Body of pancreas (tissue), 4 donors: ENCODE measurements around the gene MAPK14.

Experiments
- POLR2A ChIP-seq, 3 donors: fragments of 450-650 bp; IDR thresholded peaks; one replicate each; pipeline ENCODE4 v1.6.1; 2016; ENCODE audit warnings: antibody characterized with exemption in 3 of 3, mild to moderate bottlenecking in 2 of 3
- TF ChIP-seq, protein P1 (sequence below), 7 experiments: fragments of 450-650 bp in 4 of 7; fragments of 200-600 bp in 3 of 7; sonication (generic) in 3 of 7; IDR thresholded peaks; one replicate each; pipeline ENCODE4 v1.5.1; 2016 to 2019; ENCODE audit warnings: antibody characterized with exemption in 7 of 7

DNA sequence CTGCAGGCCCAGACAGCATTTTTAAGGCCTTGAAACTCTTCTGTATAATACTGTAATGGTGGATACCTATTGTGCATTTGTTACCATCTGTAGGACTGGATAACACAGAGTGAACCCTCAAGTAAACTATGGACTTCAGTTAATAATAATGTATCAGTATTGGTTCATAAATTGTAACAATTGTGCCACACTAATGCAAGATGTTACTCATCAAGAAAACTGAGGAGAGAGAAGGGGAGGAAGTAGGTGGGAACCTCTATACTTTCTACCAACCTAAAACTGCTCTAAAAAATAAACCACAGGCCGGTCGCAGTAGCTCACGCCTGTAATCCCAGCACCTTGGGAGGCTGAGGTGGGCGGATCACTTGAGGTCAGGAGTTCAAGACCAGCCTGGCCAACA, 113.5 kb downstream of the MAPK14 start:
- TF ChIP-seq, protein P1, sequence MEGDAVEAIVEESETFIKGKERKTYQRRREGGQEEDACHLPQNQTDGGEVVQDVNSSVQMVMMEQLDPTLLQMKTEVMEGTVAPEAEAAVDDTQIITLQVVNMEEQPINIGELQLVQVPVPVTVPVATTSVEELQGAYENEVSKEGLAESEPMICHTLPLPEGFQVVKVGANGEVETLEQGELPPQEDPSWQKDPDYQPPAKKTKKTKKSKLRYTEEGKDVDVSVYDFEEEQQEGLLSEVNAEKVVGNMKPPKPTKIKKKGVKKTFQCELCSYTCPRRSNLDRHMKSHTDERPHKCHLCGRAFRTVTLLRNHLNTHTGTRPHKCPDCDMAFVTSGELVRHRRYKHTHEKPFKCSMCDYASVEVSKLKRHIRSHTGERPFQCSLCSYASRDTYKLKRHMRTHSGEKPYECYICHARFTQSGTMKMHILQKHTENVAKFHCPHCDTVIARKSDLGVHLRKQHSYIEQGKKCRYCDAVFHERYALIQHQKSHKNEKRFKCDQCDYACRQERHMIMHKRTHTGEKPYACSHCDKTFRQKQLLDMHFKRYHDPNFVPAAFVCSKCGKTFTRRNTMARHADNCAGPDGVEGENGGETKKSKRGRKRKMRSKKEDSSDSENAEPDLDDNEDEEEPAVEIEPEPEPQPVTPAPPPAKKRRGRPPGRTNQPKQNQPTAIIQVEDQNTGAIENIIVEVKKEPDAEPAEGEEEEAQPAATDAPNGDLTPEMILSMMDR (IDR thresholded peaks at IDR 0.05) = no peak
- no peak for TF ChIP-seq POLR2A (IDR thresholded peaks at IDR 0.05)
